Measurements from ENCODE around the gene LHFPL2. TPM values are rescaled to one million over a fixed set of nuclear protein-coding genes. Genes with fewer than 3 reads are reported as not detected.

LHFPL2 gene
- total and polyA plus RNA-seq, 12 donors: 2.4 to 14.9 (median 5.1) TPM

DNA sequence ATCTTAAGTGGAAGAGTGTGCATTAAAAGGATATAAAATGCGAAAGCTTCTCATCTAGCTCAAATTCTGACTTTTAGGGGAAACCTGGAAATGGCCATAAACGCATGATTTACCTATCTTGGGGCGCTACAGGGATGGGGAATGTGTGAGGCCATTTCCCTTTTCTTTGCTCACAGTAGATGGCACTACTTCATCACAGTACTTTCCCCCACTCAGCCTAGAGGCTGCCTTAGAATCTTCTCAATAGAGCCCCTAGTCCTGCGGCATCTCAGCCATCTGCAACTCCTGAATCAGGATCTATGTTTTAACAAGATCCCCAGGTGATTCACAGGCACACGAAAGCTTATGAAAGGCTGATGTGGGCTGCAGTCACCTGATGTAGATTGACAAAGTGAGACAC is 110.8 kb downstream of the LHFPL2 start:
- no peaks in the 10 kb centered on the region for H3K36me3 ChIP-seq
- H3K4me3 ChIP-seq: no peak overlapping the region
- no peaks in the 10 kb centered on the region for H3K27me3 ChIP-seq
- TF ChIP-seq, protein P1, sequence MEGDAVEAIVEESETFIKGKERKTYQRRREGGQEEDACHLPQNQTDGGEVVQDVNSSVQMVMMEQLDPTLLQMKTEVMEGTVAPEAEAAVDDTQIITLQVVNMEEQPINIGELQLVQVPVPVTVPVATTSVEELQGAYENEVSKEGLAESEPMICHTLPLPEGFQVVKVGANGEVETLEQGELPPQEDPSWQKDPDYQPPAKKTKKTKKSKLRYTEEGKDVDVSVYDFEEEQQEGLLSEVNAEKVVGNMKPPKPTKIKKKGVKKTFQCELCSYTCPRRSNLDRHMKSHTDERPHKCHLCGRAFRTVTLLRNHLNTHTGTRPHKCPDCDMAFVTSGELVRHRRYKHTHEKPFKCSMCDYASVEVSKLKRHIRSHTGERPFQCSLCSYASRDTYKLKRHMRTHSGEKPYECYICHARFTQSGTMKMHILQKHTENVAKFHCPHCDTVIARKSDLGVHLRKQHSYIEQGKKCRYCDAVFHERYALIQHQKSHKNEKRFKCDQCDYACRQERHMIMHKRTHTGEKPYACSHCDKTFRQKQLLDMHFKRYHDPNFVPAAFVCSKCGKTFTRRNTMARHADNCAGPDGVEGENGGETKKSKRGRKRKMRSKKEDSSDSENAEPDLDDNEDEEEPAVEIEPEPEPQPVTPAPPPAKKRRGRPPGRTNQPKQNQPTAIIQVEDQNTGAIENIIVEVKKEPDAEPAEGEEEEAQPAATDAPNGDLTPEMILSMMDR (IDR thresholded peaks at IDR 0.05): peak in 8 of 9 donors; percentile 43 to 80 (median 62)
- peak; percentile 67 to 77 (median 70) for ATAC-seq
- peaks cover 5 to 82% (median 46%) of the 10 kb centered on the region in 9 donors for H3K4me1 ChIP-seq
- WGBS, 2 donors: 38 to 51% methylated on average over 5 of the region's 5 CpGs
- H3K27ac ChIP-seq: peak overlapping the region in 2 of 10 donors; percentile 10 to 25
- DNase-seq: no peak
- H3K9me3 ChIP-seq: no peaks in the 10 kb centered on the region
- intact Hi-C loops (cut with DNase I): loop anchor here in 9 of 10 donors (2.0 to 10.0 kb wide), 12 partner anchors 73 to 434 kb away; partner anchors contain the start of gene LHFPL2 (in 1 of the 9)

DNA sequence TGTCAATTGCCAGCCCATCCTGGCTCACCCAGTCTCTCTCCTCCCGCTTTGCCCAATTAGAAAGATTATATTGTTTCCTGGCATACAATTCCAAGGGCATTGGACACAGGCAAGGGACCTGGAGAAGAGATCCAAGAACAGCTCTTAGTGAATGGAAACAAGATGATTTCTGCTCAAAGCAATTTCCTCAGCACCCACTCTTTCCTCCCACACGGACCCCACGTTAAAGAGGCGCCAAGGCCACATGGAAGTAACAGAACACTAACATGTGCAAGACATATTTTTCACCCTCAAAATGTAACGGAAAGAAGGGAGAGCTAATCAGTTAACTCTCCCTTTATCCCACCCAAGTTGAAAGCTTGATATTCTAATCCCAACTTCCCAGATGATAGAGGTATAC is 111.2 kb downstream of the LHFPL2 start:
- H3K4me3 ChIP-seq: no peak overlapping the region
- no peaks in the 10 kb centered on the region for H3K9me3 ChIP-seq
- H3K27me3 ChIP-seq: no peaks in the 10 kb centered on the region
- H3K27ac ChIP-seq: peak overlapping the region in 3 of 10 donors; percentile 4 to 25 (median 10)
- no peak for DNase-seq
- TF ChIP-seq, protein P1 (IDR thresholded peaks at IDR 0.05): no peak
- intact Hi-C loops (cut with DNase I): loop anchor here in 9 of 10 donors (5.0 to 10.0 kb wide), 11 partner anchors 73 to 435 kb away; partner anchors contain the start of gene LHFPL2 (in 1 of the 9)
- no peaks in the 10 kb centered on the region for H3K36me3 ChIP-seq
- H3K4me1 ChIP-seq: peaks cover 5 to 78% (median 46%) of the 10 kb centered on the region in 9 donors
- no peak for ATAC-seq
- WGBS, 2 donors: 73 to 74% methylated on average over 5 of the region's 5 CpGs

DNA sequence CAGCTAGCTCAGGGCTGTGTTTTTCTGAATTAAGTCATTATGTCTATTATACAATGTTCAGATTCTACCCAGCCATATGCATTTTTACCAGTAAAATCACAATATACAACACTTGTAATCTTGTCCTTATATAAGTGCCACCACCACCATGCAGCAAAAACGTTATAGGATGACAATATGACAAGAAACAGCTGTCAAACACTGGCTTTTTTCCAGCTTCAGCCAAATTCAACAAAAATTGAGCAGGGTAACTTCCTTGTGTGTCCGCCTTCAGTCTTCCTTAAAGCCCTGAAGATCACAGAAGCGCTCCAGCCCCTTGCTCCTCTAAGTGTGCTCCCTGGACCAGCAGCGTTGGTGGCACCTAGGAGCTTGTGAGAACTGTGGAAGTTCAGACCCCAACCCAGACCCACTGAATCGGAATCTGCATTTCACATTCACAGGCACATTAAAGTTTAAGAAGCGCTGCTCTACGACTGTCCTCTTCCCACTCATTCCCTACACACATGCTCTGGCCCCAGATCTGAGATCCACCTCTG is 111.8 kb downstream of the LHFPL2 start:
- 84 to 85% methylated on average over 7 of the region's 7 CpGs for WGBS, 2 donors
- peak overlapping the region in 3 of 10 donors; percentile 4 to 25 (median 21) for H3K27ac ChIP-seq
- no peaks in the 10 kb centered on the region for H3K36me3 ChIP-seq
- no peaks in the 10 kb centered on the region for H3K9me3 ChIP-seq
- H3K4me1 ChIP-seq: peaks cover 5 to 71% (median 46%) of the 10 kb centered on the region in 9 donors
- no peaks in the 10 kb centered on the region for H3K27me3 ChIP-seq
- no peak for ATAC-seq
- TF ChIP-seq, protein P1 (IDR thresholded peaks at IDR 0.05): no peak
- intact Hi-C loops (cut with DNase I): loop anchor here in 9 of 10 donors (5.0 to 10.0 kb wide), 11 partner anchors 72 to 436 kb away; partner anchors contain the start of gene LHFPL2 (in 1 of the 9)
- no peak overlapping the region for H3K4me3 ChIP-seq
- DNase-seq: no peak

DNA sequence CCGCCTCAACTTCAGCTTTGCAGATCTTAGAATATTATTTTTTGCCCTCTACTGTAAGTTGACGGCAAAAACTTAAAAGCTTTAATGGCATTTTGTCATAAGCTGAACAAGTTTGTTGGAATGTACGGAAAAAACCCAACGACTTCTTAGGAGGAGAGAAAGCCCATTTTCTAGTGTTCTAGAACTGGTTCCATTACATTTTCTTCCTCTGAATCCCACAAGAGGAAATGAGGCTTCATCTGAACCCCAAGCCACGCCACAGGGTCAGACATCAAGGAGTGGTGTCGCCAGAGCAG is 113.7 kb downstream of the LHFPL2 start:
- H3K4me3 ChIP-seq: no peak overlapping the region
- H3K27me3 ChIP-seq: no peaks in the 10 kb centered on the region
- ATAC-seq (no peak), DNase-seq (no peak)
- TF ChIP-seq, protein P1 (IDR thresholded peaks at IDR 0.05): no peak
- H3K36me3 ChIP-seq: no peaks in the 10 kb centered on the region
- intact Hi-C loops (cut with DNase I): loop anchor here in 9 of 10 donors (5.0 to 10.0 kb wide), 13 partner anchors 68 to 437 kb away; partner anchors contain the start of gene LHFPL2 (in 1 of the 9)
- H3K9me3 ChIP-seq: no peaks in the 10 kb centered on the region
- H3K27ac ChIP-seq: peak overlapping the region in 9 of 10 donors; percentile 24 to 83 (median 69)
- 90 to 91% methylated on average over 6 of the region's 6 CpGs for WGBS, 2 donors
- peaks cover 5 to 64% (median 30%) of the 10 kb centered on the region in 9 donors for H3K4me1 ChIP-seq
